Measurements from ENCODE around the gene GNE.
"Not testable (repeated sequence)": the region's sequence is repeated elsewhere in the genome, so short reads cannot be mapped to it uniquely, and the experiment has no call there.

Gene GNE, protein sequence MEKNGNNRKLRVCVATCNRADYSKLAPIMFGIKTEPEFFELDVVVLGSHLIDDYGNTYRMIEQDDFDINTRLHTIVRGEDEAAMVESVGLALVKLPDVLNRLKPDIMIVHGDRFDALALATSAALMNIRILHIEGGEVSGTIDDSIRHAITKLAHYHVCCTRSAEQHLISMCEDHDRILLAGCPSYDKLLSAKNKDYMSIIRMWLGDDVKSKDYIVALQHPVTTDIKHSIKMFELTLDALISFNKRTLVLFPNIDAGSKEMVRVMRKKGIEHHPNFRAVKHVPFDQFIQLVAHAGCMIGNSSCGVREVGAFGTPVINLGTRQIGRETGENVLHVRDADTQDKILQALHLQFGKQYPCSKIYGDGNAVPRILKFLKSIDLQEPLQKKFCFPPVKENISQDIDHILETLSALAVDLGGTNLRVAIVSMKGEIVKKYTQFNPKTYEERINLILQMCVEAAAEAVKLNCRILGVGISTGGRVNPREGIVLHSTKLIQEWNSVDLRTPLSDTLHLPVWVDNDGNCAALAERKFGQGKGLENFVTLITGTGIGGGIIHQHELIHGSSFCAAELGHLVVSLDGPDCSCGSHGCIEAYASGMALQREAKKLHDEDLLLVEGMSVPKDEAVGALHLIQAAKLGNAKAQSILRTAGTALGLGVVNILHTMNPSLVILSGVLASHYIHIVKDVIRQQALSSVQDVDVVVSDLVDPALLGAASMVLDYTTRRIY

DNA sequence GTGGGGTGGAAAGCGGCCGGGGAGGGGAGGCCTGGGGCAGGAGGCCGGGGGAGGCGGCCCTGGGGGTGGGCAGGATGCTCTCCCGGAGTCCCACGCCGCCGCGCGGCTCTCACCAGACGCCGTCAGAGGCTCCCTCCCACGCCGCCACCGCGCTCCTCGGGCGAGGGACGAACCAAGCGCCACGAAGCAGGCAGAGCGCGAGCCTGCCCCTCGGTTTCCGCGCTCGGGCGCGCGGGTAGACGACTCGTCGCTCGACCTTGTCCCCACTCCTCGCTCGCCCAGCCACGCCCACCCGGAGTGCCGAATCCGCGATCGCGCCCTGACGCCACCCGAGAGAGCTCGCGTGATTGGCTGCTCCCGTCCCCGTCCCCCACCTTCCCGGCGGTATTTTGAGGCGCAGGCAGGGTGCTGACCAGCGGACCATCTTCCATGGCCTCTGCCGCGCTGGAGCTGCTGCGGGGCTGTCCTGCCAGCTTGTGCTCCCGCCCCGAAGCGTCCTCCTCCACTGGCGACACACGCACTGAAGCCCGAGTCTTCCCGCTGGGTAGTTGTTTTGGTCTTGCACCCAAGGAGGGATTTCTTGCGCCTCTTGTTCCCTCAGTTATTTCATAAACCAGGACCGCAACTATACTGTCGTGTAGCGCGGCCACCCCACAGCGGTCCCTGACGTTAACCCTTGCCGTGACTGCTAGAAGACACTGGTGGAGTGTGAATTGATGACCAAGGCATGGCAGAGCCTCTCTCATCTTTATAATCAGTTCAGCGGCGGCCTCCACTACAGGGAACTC is at the start of gene GNE:
GNE (minus strand) TSS at position 241 of the 788 bp plus-strand sequence. CDS start 9,093 bp downstream, outside the sequence.
- H3K27me3 Mint-ChIP-seq = no peaks in the 10 kb centered on the region
- DNase-seq (ENCODE audit: low spot score in 2 of 2) (peak; percentile 95 to 96), ATAC-seq (ENCODE audit: low read depth) (peak; percentile 85)
- no peaks in the 10 kb centered on the region for H3K9me3 Mint-ChIP-seq
- peak within 1 kb of the TSS; percentile 98 for H3K4me3 Mint-ChIP-seq
- peak within 1 kb of the TSS; percentile 95 for H3K27ac Mint-ChIP-seq
- no peaks in the 10 kb centered on the region for H3K36me3 Mint-ChIP-seq
- peaks cover 3% of the 10 kb centered on the region for H3K4me1 Mint-ChIP-seq

- H3K4me1 Mint-ChIP-seq = peaks cover 2% of the 10 kb centered on the region
- H3K4me3 Mint-ChIP-seq = no peak overlapping the region
- H3K27me3 Mint-ChIP-seq = no peaks in the 10 kb centered on the region
- H3K9me3 Mint-ChIP-seq = no peaks in the 10 kb centered on the region
- no peak for ATAC-seq (ENCODE audit: low read depth)
- H3K27ac Mint-ChIP-seq = no peak overlapping the region
- DNase-seq (ENCODE audit: low spot score in 2 of 2) = no peak
- no peaks in the 10 kb centered on the region for H3K36me3 Mint-ChIP-seq
These were observed 48.4 kb upstream of the GNE start for GRCh38 chr9:36306471-36307306.

- not testable (repeated sequence) for H3K27ac Mint-ChIP-seq; H3K4me3 Mint-ChIP-seq; DNase-seq (ENCODE audit: low spot score in 2 of 2); ATAC-seq (ENCODE audit: low read depth); H3K9me3 Mint-ChIP-seq; H3K27me3 Mint-ChIP-seq; H3K4me1 Mint-ChIP-seq; H3K36me3 Mint-ChIP-seq
These were observed 46.1 kb upstream of the GNE start for GRCh38 chr9:36304366-36304765.

GRCh38 chr9:36301227-36301626 is 43.0 kb upstream of the GNE start:
- Mint-ChIP-seq H3K4me3 (no peak overlapping the region), H3K36me3 (no peaks in the 10 kb centered on the region), H3K27ac (no peak overlapping the region), H3K9me3 (no peaks in the 10 kb centered on the region), H3K27me3 (no peaks in the 10 kb centered on the region), H3K4me1 (no peaks in the 10 kb centered on the region)
- DNase-seq (ENCODE audit: low spot score in 2 of 2) (no peak), ATAC-seq (ENCODE audit: low read depth) (no peak)

DNA sequence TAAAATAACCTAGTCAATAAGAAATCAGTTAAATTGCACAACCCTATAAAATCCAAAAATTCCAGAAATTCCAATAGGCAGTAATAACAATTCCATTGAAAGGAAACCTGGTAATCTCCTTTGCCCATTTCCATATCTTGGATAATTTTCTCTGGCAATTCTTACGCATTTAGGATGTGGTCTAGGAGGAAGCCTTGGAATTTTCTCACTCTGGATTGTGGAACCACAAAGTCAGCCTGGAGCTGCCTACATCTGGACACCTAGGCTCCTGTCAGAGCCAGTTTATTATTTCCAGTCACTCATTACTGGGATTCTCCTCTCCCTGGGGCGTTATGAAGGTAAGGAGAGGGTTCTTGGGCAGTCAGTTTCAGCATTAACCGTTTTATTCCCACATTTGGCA is 40.3 kb upstream of the GNE start:
- Mint-ChIP-seq H3K9me3 (no peaks in the 10 kb centered on the region), H3K27me3 (no peaks in the 10 kb centered on the region), H3K27ac (no peak overlapping the region), H3K36me3 (no peaks in the 10 kb centered on the region), H3K4me1 (no peaks in the 10 kb centered on the region), H3K4me3 (no peak overlapping the region)
- ATAC-seq (ENCODE audit: low read depth) (no peak), DNase-seq (ENCODE audit: low spot score in 2 of 2) (no peak)

- no peaks in the 10 kb centered on the region for H3K9me3 Mint-ChIP-seq
- no peaks in the 10 kb centered on the region for H3K27me3 Mint-ChIP-seq
- DNase-seq (ENCODE audit: low spot score in 2 of 2) (no peak), ATAC-seq (ENCODE audit: low read depth) (no peak)
- H3K4me1 Mint-ChIP-seq = no peaks in the 10 kb centered on the region
- H3K27ac Mint-ChIP-seq = no peak overlapping the region
- no peaks in the 10 kb centered on the region for H3K36me3 Mint-ChIP-seq
- no peak overlapping the region for H3K4me3 Mint-ChIP-seq
These were observed 39.5 kb upstream of the GNE start for GRCh38 chr9:36297798-36298197.

DNA sequence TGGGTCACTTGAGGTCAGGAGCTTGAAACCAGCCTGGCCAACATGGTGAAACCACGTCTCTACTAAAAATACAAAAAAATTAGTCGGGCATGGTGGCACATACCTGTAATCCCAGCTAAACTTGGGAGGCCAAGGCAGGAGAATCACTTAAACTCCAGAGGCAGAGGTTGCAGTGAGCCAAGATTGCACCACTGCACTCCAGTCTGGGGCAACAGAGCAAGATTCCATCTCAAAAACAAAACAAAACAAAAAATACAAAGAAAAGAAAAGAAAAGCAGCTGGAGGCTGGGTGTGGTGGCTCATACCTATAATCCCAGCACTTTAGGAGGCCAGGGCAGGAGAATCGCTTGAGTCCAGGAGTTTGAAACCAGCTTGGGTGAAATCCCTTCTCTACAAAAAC is 36.7 kb upstream of the GNE start:
- not testable (repeated sequence) for H3K4me3 Mint-ChIP-seq; H3K36me3 Mint-ChIP-seq; H3K9me3 Mint-ChIP-seq; H3K4me1 Mint-ChIP-seq; H3K27ac Mint-ChIP-seq; DNase-seq (ENCODE audit: low spot score in 2 of 2); H3K27me3 Mint-ChIP-seq; ATAC-seq (ENCODE audit: low read depth)

DNA sequence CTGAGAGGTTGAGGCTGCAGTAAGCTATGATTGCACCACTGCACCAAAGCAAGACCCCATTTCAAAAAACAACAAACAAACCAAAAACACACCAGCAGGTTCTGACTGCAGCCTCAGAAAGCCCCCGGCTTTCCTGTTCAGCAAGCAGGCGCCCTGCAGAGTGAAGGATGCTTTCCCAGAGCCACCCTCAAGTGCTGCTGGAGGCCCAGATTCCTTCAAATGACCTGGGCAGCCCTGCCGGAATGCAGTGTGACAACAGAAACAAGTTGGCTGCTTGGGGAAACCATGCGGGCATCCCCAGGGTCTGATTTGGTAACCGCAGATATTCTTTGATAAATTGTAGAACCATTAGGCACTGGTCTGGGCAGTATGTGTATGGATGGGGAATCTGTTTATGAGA is 35.7 kb upstream of the GNE start:
- Mint-ChIP-seq H3K27ac (no peak overlapping the region), H3K27me3 (no peaks in the 10 kb centered on the region), H3K36me3 (no peaks in the 10 kb centered on the region), H3K4me3 (no peak overlapping the region), H3K9me3 (no peaks in the 10 kb centered on the region), H3K4me1 (no peaks in the 10 kb centered on the region)
- ATAC-seq (ENCODE audit: low read depth) = no peak
- DNase-seq (ENCODE audit: low spot score in 2 of 2) = no peak

- H3K27ac Mint-ChIP-seq = no peak overlapping the region
- H3K4me1 Mint-ChIP-seq = no peaks in the 10 kb centered on the region
- ATAC-seq (ENCODE audit: low read depth) (no peak), DNase-seq (ENCODE audit: low spot score in 2 of 2) (no peak)
- no peaks in the 10 kb centered on the region for H3K36me3 Mint-ChIP-seq
- H3K27me3 Mint-ChIP-seq = no peaks in the 10 kb centered on the region
- no peaks in the 10 kb centered on the region for H3K9me3 Mint-ChIP-seq
- no peak overlapping the region for H3K4me3 Mint-ChIP-seq
These were observed 34.9 kb upstream of the GNE start for GRCh38 chr9:36293171-36293570.

- ATAC-seq (ENCODE audit: low read depth) = no peak
- Mint-ChIP-seq H3K4me3 (no peak overlapping the region), H3K36me3 (no peaks in the 10 kb centered on the region), H3K27me3 (no peaks in the 10 kb centered on the region), H3K27ac (no peak overlapping the region), H3K4me1 (no peaks in the 10 kb centered on the region), H3K9me3 (no peaks in the 10 kb centered on the region)
- DNase-seq (ENCODE audit: low spot score in 2 of 2) = no peak
These were observed 34.4 kb upstream of the GNE start for GRCh38 chr9:36292641-36293040.

- H3K4me1 Mint-ChIP-seq = no peaks in the 10 kb centered on the region
- no peak for ATAC-seq (ENCODE audit: low read depth)
- no peaks in the 10 kb centered on the region for H3K36me3 Mint-ChIP-seq
- no peaks in the 10 kb centered on the region for H3K9me3 Mint-ChIP-seq
- no peaks in the 10 kb centered on the region for H3K27me3 Mint-ChIP-seq
- no peak overlapping the region for H3K27ac Mint-ChIP-seq
- H3K4me3 Mint-ChIP-seq = no peak overlapping the region
- no peak for DNase-seq (ENCODE audit: low spot score in 2 of 2)
These were observed 32.7 kb upstream of the GNE start for GRCh38 chr9:36290996-36291395.

- no peaks in the 10 kb centered on the region for H3K4me1 Mint-ChIP-seq
- ATAC-seq (ENCODE audit: low read depth) (no peak), DNase-seq (ENCODE audit: low spot score in 2 of 2) (no peak)
- no peak overlapping the region for H3K27ac Mint-ChIP-seq
- no peaks in the 10 kb centered on the region for H3K9me3 Mint-ChIP-seq
- H3K27me3 Mint-ChIP-seq = no peaks in the 10 kb centered on the region
- no peak overlapping the region for H3K4me3 Mint-ChIP-seq
- no peaks in the 10 kb centered on the region for H3K36me3 Mint-ChIP-seq
These were observed 31.7 kb upstream of the GNE start for GRCh38 chr9:36289836-36290435.

GRCh38 chr9:36288070-36288469 is 29.8 kb upstream of the GNE start:
- no peaks in the 10 kb centered on the region for H3K9me3 Mint-ChIP-seq
- no peak for DNase-seq (ENCODE audit: low spot score in 2 of 2)
- no peak for ATAC-seq (ENCODE audit: low read depth)
- H3K4me3 Mint-ChIP-seq = no peak overlapping the region
- H3K4me1 Mint-ChIP-seq = no peaks in the 10 kb centered on the region
- no peaks in the 10 kb centered on the region for H3K27me3 Mint-ChIP-seq
- no peak overlapping the region for H3K27ac Mint-ChIP-seq
- no peaks in the 10 kb centered on the region for H3K36me3 Mint-ChIP-seq

All from memory B cell (primary cell).